NCI-H2196 treated with DMSO at 0.1 percent for 48 hours (cell line): ENCODE measurements around the gene PCID2.

Source experiments
- DNase-seq: peaks from one replicate; lab custom pipeline; 2025; ENCODE audit not compliant: unreplicated experiment; lab: John Stamatoyannopoulos, UW

PCID2 gene

GRCh38 chr13:113129921-113130750 is 78.3 kb downstream of the PCID2 start:
- no peak for DNase-seq

DNA sequence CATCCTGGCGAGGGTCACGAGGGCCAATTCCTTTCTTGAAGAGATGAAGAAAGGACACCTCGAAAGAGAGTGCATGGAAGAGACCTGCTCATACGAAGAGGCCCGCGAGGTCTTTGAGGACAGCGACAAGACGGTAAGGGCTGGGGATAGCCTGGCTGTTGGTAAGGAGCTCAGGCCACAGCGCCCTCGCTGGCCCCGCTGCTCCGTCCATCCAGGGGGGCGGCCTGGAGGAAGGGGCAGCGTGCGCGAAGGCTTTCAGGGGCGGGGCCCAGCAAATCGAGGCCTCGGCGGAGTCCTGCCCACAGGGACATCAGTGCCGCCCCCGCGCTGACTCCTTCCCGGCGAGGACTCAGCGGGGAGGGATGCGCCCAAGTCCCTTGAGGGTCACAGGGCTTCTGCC is 79.0 kb downstream of the PCID2 start:
- DNase-seq = no peak
